ENCODE results near the gene MEIOC. TPM values are rescaled to one million over a fixed set of nuclear protein-coding genes. Genes with fewer than 3 reads are reported as not detected.

Gene MEIOC
- total and polyA plus RNA-seq, 9 of the 15 experiments (the other 6 are each of a cell fraction or from before 2014, with no cell fraction given), result 0.04 to 0.23 (median 0.06) TPM; not detected in 5

- no peak for DNase-seq (ENCODE audit: extremely low read depth in 1 of 4, low spot score in 3 of 4)
- in situ Hi-C loops (cut with MboI) (no loop called here), intact Hi-C loops (cut with micrococcal nuclease) (loop anchor here (1.0 kb wide), 1 partner anchor 103 kb away; no protein-coding TSS in a partner anchor)
- no peaks in the 10 kb centered on the region for H3K4me1 ChIP-seq (replicated peaks in 1 of 2; ENCODE audit: control insufficient read depth in 2 of 2, insufficient read depth in 2 of 2, low read length in 2 of 2)
- POLR2A ChIA-PET, result interaction anchor here (1.0 kb wide), 1 partner anchor 37 kb away, joined by 3 read pairs; no protein-coding TSS in a partner anchor
- no peak overlapping the region for H3K27ac ChIP-seq (ENCODE audit: extremely low read depth, low read depth, low read length)
- CTCF ChIA-PET (ENCODE audit: low intra/inter-chr PET ratio), result interaction anchor here (0.6 to 2.7 kb wide), 4 partner anchors 10 to 105 kb away, joined by 3 to 24 read pairs (median 4); no protein-coding TSS in a partner anchor
- 5% methylated on average over 1 of the region's 1 CpG for WGBS (ENCODE audit: insufficient coverage, low coverage, missing lambda C conversion rate)
- H4K20me1 ChIP-seq (replicated peaks; ENCODE audit: control insufficient read depth, insufficient read depth, low read length), result no peaks in the 10 kb centered on the region
- no peaks in the 10 kb centered on the region for H3K9me1 ChIP-seq (ENCODE audit: control insufficient read depth, insufficient read depth, low read length)
- no peak overlapping the region for H3K4me3 ChIP-seq
- no peak overlapping the region for H3K4me2 ChIP-seq (ENCODE audit: insufficient read depth, low read length)
- no peaks in the 10 kb centered on the region for H3K36me3 ChIP-seq (ENCODE audit: control insufficient read depth, insufficient read depth, low read length)
- no peak overlapping the region for H3K9ac ChIP-seq (ENCODE audit: insufficient read depth in 1 of 2, low read depth in 2 of 2, low read length in 2 of 2)
- BruUV-seq (replicated peaks), result no TSS peak
- no peaks in the 10 kb centered on the region for H3K79me2 ChIP-seq (ENCODE audit: control insufficient read depth, insufficient read depth, low read length)
- no peak for FAIRE-seq
- no peaks in the 10 kb centered on the region for H3K9me3 ChIP-seq (replicated peaks; ENCODE audit: control insufficient read depth, insufficient read depth, low read depth, low read length)
- H3K27me3 ChIP-seq (ENCODE audit: control insufficient read depth in 2 of 2, insufficient read depth in 2 of 2, low read length in 2 of 2), result peaks cover 3 to 16% of the 10 kb centered on the region in 2 experiments; a peak in 3 of 5 replicates
- 0 out of 3 replicates have a peak, but pooled peaks have one; percentile 42 for ATAC-seq
- no peak overlapping the region for H2AFZ ChIP-seq (ENCODE audit: low read depth, low read length)
- TF ChIP-seq BRD4 (IDR thresholded peaks at IDR 0.05), result no peak
- TF ChIP-seq RAD21 (CRISPR knock-in tag; conservative IDR thresholded peaks at IDR 0.05 in 1 of 2, IDR thresholded peaks at IDR 0.05 in 1 of 2), result peak; percentile 61 to 72
- no peak for TF ChIP-seq WHSC1 (IDR thresholded peaks at IDR 0.05; ENCODE audit: low read length)
- TF ChIP-seq DEAF1 (CRISPR knock-in tag; IDR thresholded peaks at IDR 0.05), result peak; percentile 43; the same call in 1 of the 2 replicates
- no peak for TF ChIP-seq RBM15 (IDR thresholded peaks at IDR 0.05; ENCODE audit: insufficient read depth, low read length)
- TF ChIP-seq USF1 (CRISPR knock-in tag; IDR thresholded peaks at IDR 0.05), result no peak
- TF ChIP-seq REST (IDR thresholded peaks at IDR 0.05; ENCODE audit: borderline replicate concordance), result peak; percentile 64; the same call in 1 of the 2 replicates
- no peak for TF ChIP-seq REST (CRISPR knock-in tag; IDR thresholded peaks at IDR 0.05; ENCODE audit: low read depth)
- peak in 2 of 3 experiments; percentile 9 to 50; a peak in 2 of 6 replicates for TF ChIP-seq CTCF (IDR thresholded peaks at IDR 0.05 in 2 of 3, conservative IDR thresholded peaks at IDR 0.05 in 1 of 3; ENCODE audit: insufficient read depth in 2 of 3, low read depth in 1 of 3, low read length in 3 of 3)
These were observed 19.7 kb upstream of the MEIOC start for GRCh38 chr17:44636562-44636961.

Data from K562 (cell line).